Measurements from ENCODE around the gene NAXE. TPM values are rescaled to one million over a fixed set of nuclear protein-coding genes. Genes with fewer than 3 reads are reported as not detected.

Gene NAXE
- total and polyA plus RNA-seq, 2 of the 13 experiments (the other 11 are each of a cell fraction or from before 2014, with no cell fraction given): 39.4 to 59.4 TPM

DNA sequence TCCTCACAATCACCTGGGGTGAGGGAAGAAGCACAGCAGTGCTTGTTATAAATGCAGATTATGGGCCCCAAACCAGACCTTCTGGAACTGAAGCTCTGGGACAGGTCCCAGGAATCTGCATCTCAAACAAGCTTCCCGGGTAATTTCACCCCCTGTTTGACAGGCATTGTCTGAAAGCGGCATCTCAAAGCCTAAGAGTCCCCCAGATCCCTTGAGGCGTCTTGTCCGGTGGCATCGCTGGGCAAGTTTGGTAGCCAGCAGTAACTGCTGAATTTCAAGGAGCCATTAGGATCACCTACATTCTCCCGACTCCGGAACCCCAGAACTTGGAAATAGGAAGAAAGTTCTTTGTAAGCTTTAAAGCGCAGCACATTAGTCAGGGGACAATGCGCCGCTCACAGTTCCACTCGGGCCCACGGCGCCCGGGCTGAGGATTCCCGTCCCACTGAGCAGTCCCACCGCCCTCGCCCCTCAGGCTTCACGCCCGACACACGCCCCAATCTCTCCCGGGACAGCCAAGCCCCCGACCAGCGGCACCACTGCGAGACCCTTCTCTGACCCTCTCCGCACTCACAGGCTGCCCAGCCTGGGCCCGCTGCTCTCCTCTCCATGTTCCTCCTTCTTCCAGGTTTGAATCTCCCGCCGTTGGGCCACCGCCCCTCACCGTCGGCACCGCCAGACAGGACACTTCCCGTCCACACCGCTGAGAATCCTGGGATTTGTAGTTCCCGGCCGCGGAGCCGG, 19.5 kb upstream of the NAXE start, which contains the start of gene IQGAP3 (continued):
- TF ChIP-seq FOXO1 (CRISPR knock-in tag; IDR thresholded peaks at IDR 0.05) (no peak), ZKSCAN1 (IDR thresholded peaks at IDR 0.05; ENCODE audit: low read length) (no peak), SNRNP70 (IDR thresholded peaks at IDR 0.05; ENCODE audit: low read depth, low read length) (no peak), TSC22D2 (CRISPR knock-in tag; IDR thresholded peaks at IDR 0.05; ENCODE audit: borderline replicate concordance) (no peak), SP5 (CRISPR knock-in tag; IDR thresholded peaks at IDR 0.05; ENCODE audit: borderline replicate concordance, low read depth) (no peak; the same call in 1 of the 2 replicates), WIZ (CRISPR knock-in tag; IDR thresholded peaks at IDR 0.05) (no peak), NR3C1 (CRISPR knock-in tag; IDR thresholded peaks at IDR 0.05) (no peak), ZNF674 (CRISPR knock-in tag; IDR thresholded peaks at IDR 0.05; ENCODE audit: low read depth) (no peak), JUN (CRISPR knock-in tag; IDR thresholded peaks at IDR 0.05) (no peak), ARHGAP35 (CRISPR knock-in tag; IDR thresholded peaks at IDR 0.05; ENCODE audit: borderline replicate concordance) (no peak)
- TF ChIP-seq, protein P1, sequence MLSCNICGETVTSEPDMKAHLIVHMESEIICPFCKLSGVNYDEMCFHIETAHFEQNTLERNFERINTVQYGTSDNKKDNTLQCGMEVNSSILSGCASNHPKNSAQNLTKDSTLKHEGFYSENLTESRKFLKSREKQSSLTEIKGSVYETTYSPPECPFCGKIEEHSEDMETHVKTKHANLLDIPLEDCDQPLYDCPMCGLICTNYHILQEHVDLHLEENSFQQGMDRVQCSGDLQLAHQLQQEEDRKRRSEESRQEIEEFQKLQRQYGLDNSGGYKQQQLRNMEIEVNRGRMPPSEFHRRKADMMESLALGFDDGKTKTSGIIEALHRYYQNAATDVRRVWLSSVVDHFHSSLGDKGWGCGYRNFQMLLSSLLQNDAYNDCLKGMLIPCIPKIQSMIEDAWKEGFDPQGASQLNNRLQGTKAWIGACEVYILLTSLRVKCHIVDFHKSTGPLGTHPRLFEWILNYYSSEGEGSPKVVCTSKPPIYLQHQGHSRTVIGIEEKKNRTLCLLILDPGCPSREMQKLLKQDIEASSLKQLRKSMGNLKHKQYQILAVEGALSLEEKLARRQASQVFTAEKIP (CRISPR knock-in tag; IDR thresholded peaks at IDR 0.05; ENCODE audit: borderline replicate concordance): no peak
- TF ChIP-seq, protein P2, sequence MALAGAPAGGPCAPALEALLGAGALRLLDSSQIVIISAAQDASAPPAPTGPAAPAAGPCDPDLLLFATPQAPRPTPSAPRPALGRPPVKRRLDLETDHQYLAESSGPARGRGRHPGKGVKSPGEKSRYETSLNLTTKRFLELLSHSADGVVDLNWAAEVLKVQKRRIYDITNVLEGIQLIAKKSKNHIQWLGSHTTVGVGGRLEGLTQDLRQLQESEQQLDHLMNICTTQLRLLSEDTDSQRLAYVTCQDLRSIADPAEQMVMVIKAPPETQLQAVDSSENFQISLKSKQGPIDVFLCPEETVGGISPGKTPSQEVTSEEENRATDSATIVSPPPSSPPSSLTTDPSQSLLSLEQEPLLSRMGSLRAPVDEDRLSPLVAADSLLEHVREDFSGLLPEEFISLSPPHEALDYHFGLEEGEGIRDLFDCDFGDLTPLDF (CRISPR knock-in tag; IDR thresholded peaks at IDR 0.05): peak; percentile 95
- TF ChIP-seq, protein P3, sequence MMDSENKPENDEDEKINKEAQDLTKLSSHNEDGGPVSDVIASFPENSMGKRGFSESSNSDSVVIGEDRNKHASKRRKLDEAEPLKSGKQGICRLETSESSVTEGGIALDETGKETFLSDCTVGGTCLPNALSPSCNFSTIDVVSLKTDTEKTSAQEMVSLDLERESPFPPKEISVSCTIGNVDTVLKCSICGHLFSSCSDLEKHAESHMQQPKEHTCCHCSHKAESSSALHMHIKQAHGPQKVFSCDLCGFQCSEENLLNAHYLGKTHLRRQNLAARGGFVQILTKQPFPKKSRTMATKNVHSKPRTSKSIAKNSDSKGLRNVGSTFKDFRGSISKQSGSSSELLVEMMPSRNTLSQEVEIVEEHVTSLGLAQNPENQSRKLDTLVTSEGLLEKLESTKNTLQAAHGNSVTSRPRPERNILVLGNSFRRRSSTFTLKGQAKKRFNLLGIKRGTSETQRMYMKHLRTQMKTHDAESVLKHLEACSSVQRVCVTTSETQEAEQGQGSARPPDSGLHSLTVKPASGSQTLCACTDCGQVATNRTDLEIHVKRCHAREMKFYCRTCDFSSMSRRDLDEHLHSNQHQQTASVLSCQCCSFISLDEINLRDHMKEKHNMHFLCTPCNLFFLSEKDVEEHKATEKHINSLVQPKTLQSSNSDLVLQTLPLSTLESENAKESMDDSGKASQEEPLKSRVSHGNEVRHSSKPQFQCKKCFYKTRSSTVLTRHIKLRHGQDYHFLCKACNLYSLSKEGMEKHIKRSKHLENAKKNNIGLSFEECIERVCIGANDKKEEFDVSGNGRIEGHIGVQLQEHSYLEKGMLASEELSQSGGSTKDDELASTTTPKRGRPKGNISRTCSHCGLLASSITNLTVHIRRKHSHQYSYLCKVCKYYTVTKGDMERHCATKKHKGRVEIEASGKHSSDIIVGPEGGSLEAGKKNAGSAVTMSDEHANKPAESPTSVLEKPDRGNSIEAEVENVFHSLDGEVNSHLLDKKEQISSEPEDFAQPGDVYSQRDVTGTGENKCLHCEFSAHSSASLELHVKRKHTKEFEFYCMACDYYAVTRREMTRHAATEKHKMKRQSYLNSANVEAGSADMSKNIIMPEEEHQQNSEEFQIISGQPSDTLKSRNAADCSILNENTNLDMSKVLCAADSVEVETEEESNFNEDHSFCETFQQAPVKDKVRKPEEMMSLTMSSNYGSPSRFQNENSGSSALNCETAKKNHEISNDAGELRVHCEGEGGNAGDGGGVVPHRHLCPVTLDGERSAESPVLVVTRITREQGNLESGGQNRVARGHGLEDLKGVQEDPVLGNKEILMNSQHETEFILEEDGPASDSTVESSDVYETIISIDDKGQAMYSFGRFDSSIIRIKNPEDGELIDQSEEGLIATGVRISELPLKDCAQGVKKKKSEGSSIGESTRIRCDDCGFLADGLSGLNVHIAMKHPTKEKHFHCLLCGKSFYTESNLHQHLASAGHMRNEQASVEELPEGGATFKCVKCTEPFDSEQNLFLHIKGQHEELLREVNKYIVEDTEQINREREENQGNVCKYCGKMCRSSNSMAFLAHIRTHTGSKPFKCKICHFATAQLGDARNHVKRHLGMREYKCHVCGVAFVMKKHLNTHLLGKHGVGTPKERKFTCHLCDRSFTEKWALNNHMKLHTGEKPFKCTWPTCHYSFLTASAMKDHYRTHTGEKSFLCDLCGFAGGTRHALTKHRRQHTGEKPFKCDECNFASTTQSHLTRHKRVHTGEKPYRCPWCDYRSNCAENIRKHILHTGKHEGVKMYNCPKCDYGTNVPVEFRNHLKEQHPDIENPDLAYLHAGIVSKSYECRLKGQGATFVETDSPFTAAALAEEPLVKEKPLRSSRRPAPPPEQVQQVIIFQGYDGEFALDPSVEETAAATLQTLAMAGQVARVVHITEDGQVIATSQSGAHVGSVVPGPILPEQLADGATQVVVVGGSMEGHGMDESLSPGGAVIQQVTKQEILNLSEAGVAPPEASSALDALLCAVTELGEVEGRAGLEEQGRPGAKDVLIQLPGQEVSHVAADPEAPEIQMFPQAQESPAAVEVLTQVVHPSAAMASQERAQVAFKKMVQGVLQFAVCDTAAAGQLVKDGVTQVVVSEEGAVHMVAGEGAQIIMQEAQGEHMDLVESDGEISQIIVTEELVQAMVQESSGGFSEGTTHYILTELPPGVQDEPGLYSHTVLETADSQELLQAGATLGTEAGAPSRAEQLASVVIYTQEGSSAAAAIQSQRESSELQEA (CRISPR knock-in tag; IDR thresholded peaks at IDR 0.05; ENCODE audit: not compliant biosample characterization): no peak
- TF ChIP-seq, protein P4, sequence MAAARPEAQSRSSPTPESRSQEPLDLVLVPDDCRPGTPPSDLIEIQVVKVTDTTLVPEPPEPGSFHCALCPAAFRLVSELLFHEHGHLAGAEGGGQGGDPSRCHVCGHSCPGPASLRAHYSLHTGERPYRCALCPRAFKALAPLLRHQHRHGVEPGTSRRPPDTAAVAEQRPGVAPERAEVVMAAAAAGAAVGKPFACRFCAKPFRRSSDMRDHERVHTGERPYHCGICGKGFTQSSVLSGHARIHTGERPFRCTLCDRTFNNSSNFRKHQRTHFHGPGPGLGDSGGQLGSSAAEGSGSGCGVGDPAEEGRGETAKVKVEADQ (CRISPR knock-in tag; IDR thresholded peaks at IDR 0.05; ENCODE audit: borderline replicate concordance): no peak
- TF ChIP-seq, protein P5, sequence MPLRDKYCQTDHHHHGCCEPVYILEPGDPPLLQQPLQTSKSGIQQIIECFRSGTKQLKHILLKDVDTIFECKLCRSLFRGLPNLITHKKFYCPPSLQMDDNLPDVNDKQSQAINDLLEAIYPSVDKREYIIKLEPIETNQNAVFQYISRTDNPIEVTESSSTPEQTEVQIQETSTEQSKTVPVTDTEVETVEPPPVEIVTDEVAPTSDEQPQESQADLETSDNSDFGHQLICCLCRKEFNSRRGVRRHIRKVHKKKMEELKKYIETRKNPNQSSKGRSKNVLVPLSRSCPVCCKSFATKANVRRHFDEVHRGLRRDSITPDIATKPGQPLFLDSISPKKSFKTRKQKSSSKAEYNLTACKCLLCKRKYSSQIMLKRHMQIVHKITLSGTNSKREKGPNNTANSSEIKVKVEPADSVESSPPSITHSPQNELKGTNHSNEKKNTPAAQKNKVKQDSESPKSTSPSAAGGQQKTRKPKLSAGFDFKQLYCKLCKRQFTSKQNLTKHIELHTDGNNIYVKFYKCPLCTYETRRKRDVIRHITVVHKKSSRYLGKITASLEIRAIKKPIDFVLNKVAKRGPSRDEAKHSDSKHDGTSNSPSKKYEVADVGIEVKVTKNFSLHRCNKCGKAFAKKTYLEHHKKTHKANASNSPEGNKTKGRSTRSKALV (CRISPR knock-in tag; IDR thresholded peaks at IDR 0.05): no peak

Data from HepG2 (cell line).